NCI-H2227 (cell line): ENCODE measurements around the gene SNCAIP.

ENCODE experiments used
- DNase-seq: peaks from one replicate; lab custom pipeline; 2025; ENCODE audit not compliant: unreplicated experiment; lab: John Stamatoyannopoulos, UW

SNCAIP gene

GRCh38 chr5:122420537-122421236, 108.7 kb downstream of the SNCAIP start:
- no peak for DNase-seq

GRCh38 chr5:122421374-122422079, 109.5 kb downstream of the SNCAIP start:
- no peak for DNase-seq

GRCh38 chr5:122423221-122423620, 111.2 kb downstream of the SNCAIP start:
- DNase-seq = no peak

- no peak for DNase-seq
These were observed 112.1 kb downstream of the SNCAIP start for GRCh38 chr5:122424132-122424531.

- no peak for DNase-seq
These were observed 114.3 kb downstream of the SNCAIP start for GRCh38 chr5:122426301-122426700.

- no peak for DNase-seq
These were observed 115.6 kb downstream of the SNCAIP start for GRCh38 chr5:122427621-122428020.

GRCh38 chr5:122429545-122430318, 117.7 kb downstream of the SNCAIP start:
- peak; percentile 32 for DNase-seq

GRCh38 chr5:122430319-122430586, 118.2 kb downstream of the SNCAIP start:
- no peak for DNase-seq

- no peak for DNase-seq
These were observed 119.3 kb downstream of the SNCAIP start for GRCh38 chr5:122431298-122431697.

- DNase-seq = peak; percentile 34
These were observed 122.4 kb downstream of the SNCAIP start for GRCh38 chr5:122434205-122434970.

GRCh38 chr5:122435234-122435633, 123.2 kb downstream of the SNCAIP start:
- DNase-seq = no peak

GRCh38 chr5:122435761-122436160, 123.7 kb downstream of the SNCAIP start:
- DNase-seq = no peak

- no peak for DNase-seq
These were observed 124.6 kb downstream of the SNCAIP start for GRCh38 chr5:122436615-122437014.

GRCh38 chr5:122439645-122440044, 127.6 kb downstream of the SNCAIP start:
- no peak for DNase-seq

GRCh38 chr5:122442938-122443337, 130.9 kb downstream of the SNCAIP start:
- peak; percentile 26 for DNase-seq

- no peak for DNase-seq
These were observed 132.4 kb downstream of the SNCAIP start for GRCh38 chr5:122444411-122444810.

GRCh38 chr5:122445070-122445469, 133.0 kb downstream of the SNCAIP start:
- DNase-seq = no peak

- DNase-seq = no peak
These were observed 135.0 kb downstream of the SNCAIP start for GRCh38 chr5:122447072-122447471.

GRCh38 chr5:122447879-122448278, 135.8 kb downstream of the SNCAIP start:
- no peak for DNase-seq

GRCh38 chr5:122454541-122454940, 142.5 kb downstream of the SNCAIP start:
- DNase-seq = no peak

GRCh38 chr5:122455939-122456338, 143.9 kb downstream of the SNCAIP start:
- DNase-seq = no peak
